Activated CD8-positive, alpha-beta memory T cell treated with anti-CD3 and anti-CD28 coated beads, Interleukin-2, amount 50 U/mL, for 4 hours (primary cell): ENCODE data around the gene MCRS1.
"Not testable (repeated sequence)": the region's sequence is repeated elsewhere in the genome, so short reads cannot be mapped to it uniquely, and the experiment has no call there.

Experiments
- DNase-seq: peaks from one replicate; pipeline ENCODE4 v3.0.0-alpha.2; 2020

MCRS1 gene

GRCh38 chr12:49540229-49541139, 27.5 kb downstream of the MCRS1 start:
- no peak for DNase-seq

DNA sequence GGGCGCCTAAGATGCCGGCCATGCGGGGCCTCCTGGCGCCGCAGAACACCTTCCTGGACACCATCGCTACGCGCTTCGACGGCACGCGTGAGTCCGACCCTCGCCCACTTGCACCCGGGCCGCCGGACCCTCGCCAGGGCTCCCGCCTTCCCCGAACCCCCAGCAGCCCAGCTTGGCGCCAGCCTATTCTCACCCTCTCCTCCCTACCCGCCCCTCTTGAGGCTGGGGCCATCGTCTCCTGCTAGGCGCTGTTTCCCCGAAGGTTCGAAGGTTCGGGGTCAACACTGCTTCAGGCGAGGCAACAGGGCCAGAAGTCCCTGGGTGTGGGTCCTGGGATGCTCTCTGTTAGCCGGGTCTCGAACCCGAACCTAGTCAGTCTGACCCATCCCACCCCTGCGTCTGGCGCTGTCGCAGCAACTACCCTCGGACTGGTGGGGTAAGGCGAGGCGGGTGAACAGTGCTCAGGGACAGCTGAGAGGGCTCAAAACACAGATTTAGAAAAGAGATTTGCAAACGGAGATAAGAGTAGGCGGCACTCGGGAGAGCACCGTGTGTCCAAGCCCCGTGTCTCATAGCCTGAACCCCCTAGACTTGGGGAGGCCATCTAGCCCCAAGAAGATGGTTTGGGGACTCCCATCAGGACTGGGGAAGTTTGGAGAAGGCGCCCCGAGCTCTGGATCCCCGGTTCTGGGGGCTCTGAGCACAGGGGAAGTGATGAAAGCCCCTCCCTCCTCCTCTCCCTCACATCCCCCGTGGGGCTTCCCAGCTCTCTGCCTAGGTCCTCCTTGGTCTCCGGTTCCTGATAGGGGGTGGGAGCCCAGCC, 28.3 kb downstream of the MCRS1 start:
- no peak for DNase-seq

DNA sequence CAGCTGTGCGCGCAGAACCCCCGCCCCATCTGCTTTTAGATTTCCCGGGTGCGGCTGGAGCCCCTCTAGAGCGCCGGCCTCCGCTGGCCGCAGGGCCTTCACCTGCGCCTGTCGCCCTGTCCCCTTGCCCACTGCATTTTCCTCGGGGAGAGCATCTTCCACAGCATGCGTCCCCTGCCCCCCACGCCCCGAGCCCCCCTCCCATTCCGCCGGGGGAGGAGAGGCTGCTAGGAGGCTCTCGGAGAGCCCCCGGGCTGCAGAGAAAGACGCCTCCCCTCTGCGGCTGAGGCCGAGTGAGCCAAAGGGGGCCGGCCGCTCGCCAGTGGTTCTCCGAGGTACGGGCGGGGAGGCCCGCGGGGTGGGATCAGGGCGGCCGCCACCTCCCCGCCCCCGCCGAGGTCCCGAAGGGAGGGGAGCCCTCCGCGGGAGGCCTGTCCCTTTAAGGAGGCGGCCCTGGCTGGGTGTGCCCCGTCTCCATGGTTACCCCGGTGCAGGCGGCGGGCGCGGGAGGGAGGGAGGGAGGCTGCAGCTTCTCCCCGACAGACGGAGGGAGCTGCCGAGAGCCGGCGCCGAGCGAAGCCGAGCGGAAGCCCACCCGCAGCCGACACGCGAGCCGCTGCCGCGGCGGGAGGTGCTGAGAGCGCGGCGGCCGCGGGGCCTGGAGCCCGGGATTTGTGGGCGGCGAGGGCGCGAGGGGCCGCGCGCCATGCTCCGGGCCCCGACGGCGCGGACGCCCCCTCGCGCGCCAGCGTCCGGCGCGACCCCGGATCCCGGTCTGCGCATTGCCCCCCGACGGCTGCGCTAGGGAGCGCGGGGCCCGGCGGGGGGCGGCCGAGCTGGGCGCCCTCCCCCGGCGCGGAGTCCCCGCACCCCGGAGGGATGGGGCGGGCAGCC, 29.2 kb downstream of the MCRS1 start, which contains the start of gene KCNH3:
Gene KCNH3 (plus strand): TSS at position 521 of the 894 bp plus-strand sequence. CDS start 387 bp downstream, outside the sequence.
- peak; percentile 89 for DNase-seq

- DNase-seq, result peak; percentile 57
These were observed 30.0 kb downstream of the MCRS1 start for GRCh38 chr12:49537752-49538509.

- DNase-seq, result no peak
These were observed 30.7 kb downstream of the MCRS1 start for GRCh38 chr12:49537231-49537751.

GRCh38 chr12:49536526-49537071, 31.3 kb downstream of the MCRS1 start:
- no peak for DNase-seq

DNA sequence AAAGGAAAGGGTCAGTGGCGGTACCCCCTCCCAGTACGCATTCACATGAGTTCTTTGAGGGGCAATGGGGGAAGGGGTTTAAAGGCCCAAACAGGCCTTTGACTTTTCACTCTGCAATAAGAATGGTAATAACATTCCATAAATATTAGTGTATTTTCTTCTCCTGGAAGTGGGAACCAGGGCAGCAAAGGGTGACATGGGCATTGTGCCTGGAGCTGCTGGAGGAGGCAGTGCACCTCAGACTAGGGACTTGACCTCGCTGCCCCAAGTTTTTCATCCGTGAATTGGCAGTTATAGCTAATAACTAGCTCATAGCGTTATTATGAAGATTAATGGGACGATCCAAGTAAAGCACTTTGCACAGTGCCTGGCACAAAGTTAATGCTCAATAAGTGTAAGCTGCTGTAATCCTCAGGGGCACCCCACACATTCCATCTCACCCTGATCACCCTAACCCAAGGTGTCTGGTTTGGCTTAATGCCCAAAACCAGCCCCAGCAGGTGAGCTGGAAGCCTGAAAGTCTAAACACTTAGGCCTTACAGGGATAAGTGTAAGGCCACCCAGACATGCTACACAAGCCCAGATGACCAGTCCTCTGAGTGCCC, 31.9 kb downstream of the MCRS1 start:
- DNase-seq, result no peak

GRCh38 chr12:49534731-49535278, 33.1 kb downstream of the MCRS1 start:
- no peak for DNase-seq

GRCh38 chr12:49534122-49534521, 33.8 kb downstream of the MCRS1 start:
- not testable (repeated sequence) for DNase-seq

DNA sequence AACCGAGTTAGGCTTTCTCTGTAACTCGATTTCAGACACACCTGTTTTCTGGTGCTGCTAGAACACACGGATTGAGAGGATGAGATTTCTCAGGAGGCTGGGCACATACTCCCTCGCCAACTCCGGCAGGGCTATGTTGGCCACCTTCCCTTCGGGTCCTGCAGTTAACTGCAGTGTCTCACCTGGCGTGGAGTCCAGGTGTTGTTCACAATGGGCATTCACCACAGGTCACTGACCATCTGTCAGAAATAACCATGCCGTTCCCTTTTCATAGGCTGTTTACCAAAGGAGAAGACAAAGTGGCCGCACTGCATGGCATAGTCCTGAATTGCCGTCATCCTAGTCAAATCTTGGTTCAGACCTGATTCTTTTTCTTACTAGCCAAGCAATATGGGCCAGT, 34.6 kb downstream of the MCRS1 start:
- no peak for DNase-seq

GRCh38 chr12:49531745-49532144, 36.2 kb downstream of the MCRS1 start:
- DNase-seq, result no peak

GRCh38 chr12:49529414-49529813, 38.5 kb downstream of the MCRS1 start:
- DNase-seq, result no peak

DNA sequence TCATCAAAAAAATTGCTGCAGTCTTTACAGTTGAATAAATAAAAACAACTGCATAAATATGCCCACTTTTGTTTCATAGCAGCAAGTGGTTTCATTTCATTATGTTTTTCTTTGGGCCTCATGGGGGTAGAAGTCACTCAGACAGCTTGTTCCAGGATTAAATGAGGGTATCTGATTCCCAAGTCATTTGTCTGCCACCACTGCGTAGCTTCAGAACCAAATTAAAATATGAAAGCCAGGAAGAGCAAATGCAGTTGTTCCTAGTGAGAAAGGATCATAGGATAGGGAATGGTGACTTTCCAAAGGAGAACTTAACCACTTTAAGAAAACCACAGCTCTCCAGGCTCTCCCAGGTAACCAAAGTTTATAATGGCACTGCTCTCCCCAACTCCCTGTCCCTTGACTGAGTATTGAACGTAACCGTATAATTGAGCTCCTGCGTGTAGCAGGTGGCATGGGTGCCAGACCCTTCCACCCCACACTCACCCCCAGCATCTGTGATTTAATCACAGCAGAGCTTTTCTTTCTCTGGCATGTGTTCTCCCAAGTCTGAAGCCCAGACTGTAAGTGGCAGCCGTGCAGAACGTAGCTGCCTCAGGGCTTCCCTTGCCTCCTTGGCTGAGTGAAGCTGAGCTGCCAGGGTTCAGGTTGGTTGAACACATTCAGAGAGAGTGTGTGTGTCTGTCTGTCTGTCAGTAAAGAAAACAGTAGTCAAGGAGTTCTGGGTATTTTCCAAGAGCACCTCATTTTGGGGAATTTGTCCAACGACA, 40.4 kb downstream of the MCRS1 start:
- no peak for DNase-seq

- no peak for DNase-seq
These were observed 42.0 kb downstream of the MCRS1 start for GRCh38 chr12:49525942-49526341.

- no peak for DNase-seq
These were observed 43.1 kb downstream of the MCRS1 start for GRCh38 chr12:49524660-49525324.

DNA sequence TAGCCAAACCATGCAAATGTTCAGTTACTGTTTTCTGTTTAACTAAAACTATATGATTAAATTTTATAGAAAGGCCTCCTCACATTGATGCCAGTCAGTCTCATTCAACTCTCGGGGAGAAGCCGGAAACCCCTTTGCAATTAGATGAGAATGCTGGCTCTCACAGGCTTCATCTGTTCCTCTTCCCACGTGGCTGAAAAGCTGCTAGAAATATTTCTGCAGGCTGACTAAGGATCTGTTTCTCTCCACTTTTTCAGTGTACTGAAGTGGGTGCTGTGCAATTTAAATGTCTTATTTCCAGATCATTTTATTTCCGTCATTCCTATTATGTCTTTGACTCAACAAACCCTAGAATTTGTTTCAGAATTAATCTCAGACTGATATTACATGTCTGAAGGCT, 46.6 kb downstream of the MCRS1 start:
- no peak for DNase-seq

- DNase-seq, result no peak
These were observed 48.4 kb downstream of the MCRS1 start for GRCh38 chr12:49519574-49519936.

- DNase-seq, result no peak
These were observed 48.9 kb downstream of the MCRS1 start for GRCh38 chr12:49518914-49519573.

GRCh38 chr12:49515266-49515665, 52.7 kb downstream of the MCRS1 start:
- no peak for DNase-seq
